GM19099 (cell line): ENCODE data around the gene CIITA.

Experiments
- POLR2A ChIP-seq: IDR thresholded peaks from 3 replicates; pipeline ENCODE4 v1.6.1; 2011; ENCODE audit warnings: low read depth; ENCODE audit not compliant: insufficient read length; ENCODE audit errors: extremely low read depth

Gene CIITA

DNA sequence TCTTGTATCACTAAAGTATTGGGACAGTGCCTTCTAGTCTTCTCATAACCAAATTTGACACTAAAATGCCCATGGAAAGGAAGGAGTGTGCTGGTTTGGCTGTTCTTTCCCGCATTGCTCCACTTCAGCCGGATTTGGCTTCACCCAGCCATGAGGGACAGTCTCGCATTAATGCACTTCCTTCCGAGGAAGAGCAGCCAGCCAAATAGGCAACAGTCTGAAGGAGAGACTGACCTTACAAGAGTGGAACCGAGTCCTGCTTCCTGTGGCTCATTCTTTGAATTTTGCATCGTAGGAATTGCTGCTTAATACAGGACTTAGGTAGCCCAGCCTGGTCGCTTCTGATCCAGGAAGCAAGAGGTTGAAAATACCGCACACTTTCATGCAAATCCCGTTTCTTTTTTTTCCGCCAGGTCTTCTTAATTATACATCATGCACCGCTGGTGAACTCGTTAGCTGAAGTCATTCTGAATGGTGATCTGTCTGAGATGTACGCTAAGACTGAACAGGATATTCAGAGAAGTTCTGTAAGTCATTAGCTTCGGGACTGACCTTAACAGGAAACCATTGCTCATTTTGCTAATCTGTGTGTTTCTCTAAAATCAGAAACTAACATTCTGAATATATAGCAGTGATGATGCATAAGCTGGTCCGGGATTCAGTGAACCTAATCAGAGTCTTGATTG is 105.6 kb downstream of the CIITA start:
- TF ChIP-seq POLR2A: no peak

GRCh38 chr16:10983159-10983558 is 106.2 kb downstream of the CIITA start:
- TF ChIP-seq POLR2A: no peak

- TF ChIP-seq POLR2A: no peak
Measured at GRCh38 chr16:10984509-10984908, 107.5 kb downstream of the CIITA start.
